IPS DF 6.9 (cell line): ENCODE data around the gene IL20.

ENCODE experiments used
- DNase-seq: peaks from one replicate; pipeline ENCODE4 v3.0.0-alpha.2; 2013; ENCODE audit warnings: low read depth, low spot score
- H3K27ac ChIP-seq: one replicate; pipeline ENCODE4 v1.5.1; 2013; ENCODE audit warnings: low read length, control low read depth
- H3K27me3 ChIP-seq: 2 replicates; pipeline ENCODE4 v1.6.1; 2013; ENCODE audit warnings: mild to moderate bottlenecking, low read length; ENCODE audit not compliant: control insufficient read depth, insufficient read depth
- H3K36me3 ChIP-seq: 2 replicates; pipeline ENCODE4 v1.6.1; 2013; ENCODE audit warnings: low read length; ENCODE audit not compliant: control insufficient read depth, insufficient read depth
- H3K4me1 ChIP-seq: 2 replicates; pipeline ENCODE4 v1.6.1; 2013; ENCODE audit warnings: low read length; ENCODE audit not compliant: control insufficient read depth, insufficient read depth
- H3K4me3 ChIP-seq: 2 replicates; pipeline ENCODE4 v1.5.1; 2013; ENCODE audit warnings: mild to moderate bottlenecking, low read length
- H3K9me3 ChIP-seq: 2 replicates; pipeline ENCODE4 v1.6.1; 2013; ENCODE audit warnings: low read length, inconsistent platforms; ENCODE audit not compliant: control insufficient read depth, insufficient read depth
- WGBS: extraction: QIAGEN DNeasy Blood & Tissue Kit; methylation state at CpG from one replicate; pipeline ENCODE4 v1.1.7; 2013; ENCODE audit warnings: mixed read lengths, missing lambda C conversion rate; ENCODE audit not compliant: insufficient read length, insufficient coverage; 5-methylcytosine and 5-hydroxymethylcytosine counted together

The IL20 gene

GRCh38 chr1:206899717-206900116 lies 34.3 kb downstream of the IL20 start:
- no peak for DNase-seq
- H3K4me3 ChIP-seq = no peak overlapping the region
- H3K36me3 ChIP-seq = no peaks in the 10 kb centered on the region
- H3K4me1 ChIP-seq = no peaks in the 10 kb centered on the region
- no CpG with 5 or more reads among the region's 5 CpGs for WGBS
- no peak overlapping the region for H3K27ac ChIP-seq
- H3K9me3 ChIP-seq = no peaks in the 10 kb centered on the region
- H3K27me3 ChIP-seq = no peaks in the 10 kb centered on the region

- Histone ChIP-seq H3K9me3 (no peaks in the 10 kb centered on the region), H3K27ac (no peak overlapping the region), H3K4me1 (no peaks in the 10 kb centered on the region), H3K4me3 (no peak overlapping the region), H3K36me3 (no peaks in the 10 kb centered on the region), H3K27me3 (no peaks in the 10 kb centered on the region)
- no CpG with 5 or more reads among the region's 7 CpGs for WGBS
- no peak for DNase-seq
Measured at GRCh38 chr1:206900149-206900548, 34.7 kb downstream of the IL20 start.

DNA sequence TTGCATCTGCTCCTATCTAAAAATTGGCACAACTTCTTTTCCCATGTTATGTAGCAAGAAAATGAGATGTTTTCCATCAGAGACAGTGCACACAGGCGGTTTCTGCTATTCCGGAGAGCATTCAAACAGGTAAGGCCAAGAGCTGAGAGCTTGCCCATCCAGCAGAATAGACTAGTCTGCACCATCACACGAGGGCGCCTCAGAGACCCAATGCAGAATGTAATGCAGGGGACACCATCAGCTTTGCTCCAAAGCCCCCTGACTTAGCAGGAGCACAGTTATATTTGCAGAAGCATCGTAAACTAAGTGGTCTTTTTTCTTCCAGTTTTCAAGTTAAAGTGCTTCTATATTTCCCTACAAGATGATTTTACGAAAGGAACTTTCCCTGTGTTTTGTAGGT lies 36.5 kb downstream of the IL20 start:
- H3K4me1 ChIP-seq = no peaks in the 10 kb centered on the region
- no peak for DNase-seq
- no peaks in the 10 kb centered on the region for H3K27me3 ChIP-seq
- no peaks in the 10 kb centered on the region for H3K9me3 ChIP-seq
- H3K4me3 ChIP-seq = no peak overlapping the region
- H3K36me3 ChIP-seq = no peaks in the 10 kb centered on the region
- no CpG with 5 or more reads among the region's 6 CpGs for WGBS
- no peak overlapping the region for H3K27ac ChIP-seq

GRCh38 chr1:206902702-206903101 lies 37.3 kb downstream of the IL20 start:
- no peaks in the 10 kb centered on the region for H3K4me1 ChIP-seq
- H3K4me3 ChIP-seq = no peak overlapping the region
- H3K27me3 ChIP-seq = no peaks in the 10 kb centered on the region
- DNase-seq = no peak
- no peak overlapping the region for H3K27ac ChIP-seq
- H3K36me3 ChIP-seq = no peaks in the 10 kb centered on the region
- H3K9me3 ChIP-seq = no peaks in the 10 kb centered on the region
- no CpG with 5 or more reads among the region's 1 CpG for WGBS

DNA sequence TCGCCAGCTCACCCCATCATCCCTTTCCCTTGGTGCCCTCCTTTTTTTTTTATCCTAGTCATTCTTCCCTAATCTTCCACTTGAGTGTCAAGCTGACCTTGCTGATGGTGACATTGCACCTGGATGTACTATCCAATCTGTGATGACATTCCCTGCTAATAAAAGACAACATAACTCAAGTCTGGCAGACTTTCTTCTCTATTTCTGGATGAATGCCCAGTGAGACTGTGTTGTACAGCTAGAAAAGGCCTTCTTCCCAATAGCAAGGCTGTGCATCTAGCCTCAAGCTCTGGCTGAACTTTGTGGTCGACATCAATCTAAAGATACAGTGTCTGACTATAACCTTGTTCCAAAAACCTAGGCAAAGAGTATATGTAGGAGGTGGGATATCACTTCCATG lies 38.3 kb downstream of the IL20 start:
- WGBS = no CpG with 5 or more reads among the region's 2 CpGs
- H3K36me3 ChIP-seq = no peaks in the 10 kb centered on the region

GRCh38 chr1:206904423-206905142 lies 39.2 kb downstream of the IL20 start:
- H3K9me3 ChIP-seq = no peaks in the 10 kb centered on the region
- H3K4me3 ChIP-seq = no peak overlapping the region
- H3K27me3 ChIP-seq = no peaks in the 10 kb centered on the region; the same call in 1 of the 2 replicates
- no peak overlapping the region for H3K27ac ChIP-seq
- H3K4me1 ChIP-seq = no peaks in the 10 kb centered on the region
- H3K36me3 ChIP-seq = no peaks in the 10 kb centered on the region
- DNase-seq = no peak
- no CpG with 5 or more reads among the region's 10 CpGs for WGBS

More for the DNA sequence above, 38.3 kb downstream of the IL20 start:
- Histone ChIP-seq H3K27me3 (no peaks in the 10 kb centered on the region; the same call in 1 of the 2 replicates), H3K4me1 (no peaks in the 10 kb centered on the region), H3K9me3 (no peaks in the 10 kb centered on the region), H3K27ac (no peak overlapping the region), H3K4me3 (no peak overlapping the region)
- no peak for DNase-seq

DNA sequence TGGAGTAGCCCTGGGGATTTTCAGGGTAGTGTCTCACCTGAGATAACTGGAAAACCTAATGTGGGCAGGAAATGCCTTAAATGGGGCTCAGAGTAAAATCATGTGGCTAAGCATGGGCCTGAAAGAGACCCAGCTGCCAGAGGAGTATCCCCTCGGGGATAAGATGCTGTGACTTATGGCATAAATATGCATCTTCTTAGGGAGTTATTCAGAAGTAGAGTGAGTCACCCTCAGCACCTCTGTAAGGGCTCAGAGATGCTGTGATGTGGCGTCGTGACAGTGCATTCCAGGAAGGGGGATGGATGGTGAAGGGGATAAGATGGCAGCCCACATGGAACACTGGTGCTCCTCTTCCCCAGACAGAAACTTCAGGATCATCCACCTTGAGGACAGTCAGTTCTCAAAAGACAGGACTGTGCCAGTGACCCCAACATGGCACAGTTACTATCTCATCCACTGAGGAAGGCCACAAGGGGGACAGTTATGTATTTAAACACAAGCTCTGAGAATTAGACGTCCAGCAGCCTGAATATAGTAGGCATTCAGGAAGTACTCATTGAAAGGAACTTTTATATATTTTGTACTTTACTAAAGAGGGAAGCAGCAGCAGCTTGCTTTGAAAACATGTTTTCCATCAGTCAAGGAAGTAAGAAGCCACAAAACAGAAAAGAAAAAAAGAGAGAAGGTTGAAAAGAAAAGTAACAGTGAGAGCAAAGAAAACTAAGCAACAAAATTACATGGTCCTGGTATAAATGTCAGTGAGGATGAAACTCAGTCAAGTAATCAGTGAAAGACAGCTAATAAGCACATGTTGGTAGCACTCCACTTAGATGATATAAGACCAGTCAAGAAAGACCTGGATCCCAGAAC lies 40.1 kb downstream of the IL20 start:
- Histone ChIP-seq H3K4me1 (peaks cover 1% of the 10 kb centered on the region; the same call in 1 of the 2 replicates), H3K36me3 (no peaks in the 10 kb centered on the region), H3K4me3 (no peak overlapping the region), H3K9me3 (no peaks in the 10 kb centered on the region), H3K27me3 (no peaks in the 10 kb centered on the region; the same call in 1 of the 2 replicates), H3K27ac (no peak overlapping the region)
- no peak for DNase-seq
- WGBS = no CpG with 5 or more reads among the region's 4 CpGs

GRCh38 chr1:206907304-206907991 lies 42.0 kb downstream of the IL20 start:
- no peak for DNase-seq
- no CpG with 5 or more reads among the region's 23 CpGs for WGBS

DNA sequence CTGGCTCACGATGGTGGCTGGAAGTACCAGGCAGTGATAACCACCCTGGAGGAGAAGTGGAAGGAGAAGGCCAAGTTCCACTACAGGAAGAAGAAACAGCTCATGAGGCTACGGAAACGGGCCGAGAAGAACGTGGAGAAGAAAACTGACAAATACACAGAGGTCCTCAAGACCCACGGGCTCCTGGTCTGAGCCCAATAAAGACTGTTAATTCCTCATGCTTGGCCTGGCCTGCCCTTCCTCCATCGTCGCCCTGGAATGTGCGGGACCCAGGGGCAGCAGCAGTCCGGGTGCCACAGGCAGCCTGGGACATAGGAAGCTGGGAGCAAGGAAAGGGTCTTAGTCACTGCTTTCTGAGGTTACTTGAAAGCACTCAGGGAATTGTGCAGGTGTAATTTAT lies 42.6 kb downstream of the IL20 start:
- DNase-seq = no peak
- Histone ChIP-seq H3K9me3 (no peaks in the 10 kb centered on the region), H3K36me3 (no peaks in the 10 kb centered on the region), H3K4me1 (peaks cover 1% of the 10 kb centered on the region; the same call in 1 of the 2 replicates), H3K27me3 (no peaks in the 10 kb centered on the region; the same call in 1 of the 2 replicates), H3K27ac (no peak overlapping the region), H3K4me3 (no peak overlapping the region)
- WGBS = no CpG with 5 or more reads among the region's 10 CpGs

More at GRCh38 chr1:206907304-206907991, 42.0 kb downstream of the IL20 start:
- peaks cover 1% of the 10 kb centered on the region; the same call in 1 of the 2 replicates for H3K4me1 ChIP-seq
- no peaks in the 10 kb centered on the region for H3K36me3 ChIP-seq
- no peaks in the 10 kb centered on the region for H3K9me3 ChIP-seq
- H3K27ac ChIP-seq = no peak overlapping the region
- H3K4me3 ChIP-seq = no peak overlapping the region
- H3K27me3 ChIP-seq = no peaks in the 10 kb centered on the region; the same call in 1 of the 2 replicates
